ENCODE measurements around the gene TIGD6. TPM values are rescaled to one million over a fixed set of nuclear protein-coding genes. Genes with fewer than 3 reads are reported as not detected.

TIGD6 gene
- total and polyA plus RNA-seq, 2 donors = 4.1 to 4.8 TPM

GRCh38 chr5:150026682-150027172 is 26.3 kb upstream of the TIGD6 start:
- WGBS = 91% methylated on average over 4 of the region's 4 CpGs
- Histone ChIP-seq H3K27ac (ENCODE audit: low read depth) (no peak overlapping the region), H3K4me3 (ENCODE audit: low read depth, low read length) (no peak overlapping the region), H3K4me1 (ENCODE audit: insufficient read depth) (no peaks in the 10 kb centered on the region), H3K36me3 (ENCODE audit: insufficient read depth) (peaks cover 5% of the 10 kb centered on the region)
- no peak for DNase-seq (ENCODE audit: extremely low spot score)

- no peak for DNase-seq (ENCODE audit: extremely low spot score)
- Histone ChIP-seq H3K27ac (ENCODE audit: low read depth) (no peak overlapping the region), H3K36me3 (ENCODE audit: insufficient read depth) (no peaks in the 10 kb centered on the region), H3K4me1 (ENCODE audit: insufficient read depth) (no peaks in the 10 kb centered on the region), H3K4me3 (ENCODE audit: low read depth, low read length) (no peak overlapping the region)
- 68% methylated on average over 9 of the region's 9 CpGs for WGBS
Observed at GRCh38 chr5:150024346-150024984, 24.0 kb upstream of the TIGD6 start.

GRCh38 chr5:150023136-150023535 is 22.7 kb upstream of the TIGD6 start:
- Histone ChIP-seq H3K27ac (ENCODE audit: low read depth) (no peak overlapping the region), H3K4me3 (ENCODE audit: low read depth, low read length) (no peak overlapping the region), H3K4me1 (ENCODE audit: insufficient read depth) (no peaks in the 10 kb centered on the region), H3K36me3 (ENCODE audit: insufficient read depth) (no peaks in the 10 kb centered on the region)
- no peak for DNase-seq (ENCODE audit: extremely low spot score)
- WGBS = 86% methylated on average over 1 of the region's 1 CpG

- no peak for DNase-seq (ENCODE audit: extremely low spot score)
- Histone ChIP-seq H3K4me1 (ENCODE audit: insufficient read depth) (no peaks in the 10 kb centered on the region), H3K27ac (ENCODE audit: low read depth) (no peak overlapping the region), H3K36me3 (ENCODE audit: insufficient read depth) (no peaks in the 10 kb centered on the region), H3K4me3 (ENCODE audit: low read depth, low read length) (no peak overlapping the region)
- WGBS = 90% methylated on average over 2 of the region's 2 CpGs
Observed at GRCh38 chr5:150022681-150023080, 22.2 kb upstream of the TIGD6 start.

GRCh38 chr5:150022158-150022531 is 21.7 kb upstream of the TIGD6 start:
- WGBS = 79% methylated on average over 1 of the region's 1 CpG
- H3K4me3 ChIP-seq (ENCODE audit: low read depth, low read length) = no peak overlapping the region
- no peak for DNase-seq (ENCODE audit: extremely low spot score)
- no peaks in the 10 kb centered on the region for H3K4me1 ChIP-seq (ENCODE audit: insufficient read depth)
- no peak overlapping the region for H3K27ac ChIP-seq (ENCODE audit: low read depth)
- no peaks in the 10 kb centered on the region for H3K36me3 ChIP-seq (ENCODE audit: insufficient read depth)

- H3K4me1 ChIP-seq (ENCODE audit: insufficient read depth) = no peaks in the 10 kb centered on the region
- 82% methylated on average over 13 of the region's 13 CpGs for WGBS
- H3K4me3 ChIP-seq (ENCODE audit: low read depth, low read length) = no peak overlapping the region
- H3K36me3 ChIP-seq (ENCODE audit: insufficient read depth) = no peaks in the 10 kb centered on the region
- no peak overlapping the region for H3K27ac ChIP-seq (ENCODE audit: low read depth)
- DNase-seq (ENCODE audit: extremely low spot score) = no peak
Observed at GRCh38 chr5:150021491-150022157, 21.2 kb upstream of the TIGD6 start.

- 95% methylated on average over 1 of the region's 1 CpG for WGBS
- Histone ChIP-seq H3K4me1 (ENCODE audit: insufficient read depth) (no peaks in the 10 kb centered on the region), H3K4me3 (ENCODE audit: low read depth, low read length) (no peak overlapping the region), H3K27ac (ENCODE audit: low read depth) (no peak overlapping the region), H3K36me3 (ENCODE audit: insufficient read depth) (no peaks in the 10 kb centered on the region)
- no peak for DNase-seq (ENCODE audit: extremely low spot score)
Observed at GRCh38 chr5:150020249-150020648, 19.8 kb upstream of the TIGD6 start.

GRCh38 chr5:150017226-150018005 is 17.0 kb upstream of the TIGD6 start:
- 48% methylated on average over 6 of the region's 6 CpGs for WGBS
- no peaks in the 10 kb centered on the region for H3K4me1 ChIP-seq (ENCODE audit: insufficient read depth)
- no peak for DNase-seq (ENCODE audit: extremely low spot score)
- no peak overlapping the region for H3K27ac ChIP-seq (ENCODE audit: low read depth)
- H3K4me3 ChIP-seq (ENCODE audit: low read depth, low read length) = no peak overlapping the region
- peaks cover 4% of the 10 kb centered on the region for H3K36me3 ChIP-seq (ENCODE audit: insufficient read depth)

- H3K4me1 ChIP-seq (ENCODE audit: insufficient read depth) = no peaks in the 10 kb centered on the region
- no peak overlapping the region for H3K27ac ChIP-seq (ENCODE audit: low read depth)
- H3K36me3 ChIP-seq (ENCODE audit: insufficient read depth) = peaks cover 4% of the 10 kb centered on the region
- no peak overlapping the region for H3K4me3 ChIP-seq (ENCODE audit: low read depth, low read length)
- no peak for DNase-seq (ENCODE audit: extremely low spot score)
Observed at GRCh38 chr5:150016537-150016936, 16.1 kb upstream of the TIGD6 start.

GRCh38 chr5:150015415-150015814 is 15.0 kb upstream of the TIGD6 start:
- H3K4me3 ChIP-seq (ENCODE audit: low read depth, low read length) = no peak overlapping the region
- no peaks in the 10 kb centered on the region for H3K4me1 ChIP-seq (ENCODE audit: insufficient read depth)
- DNase-seq (ENCODE audit: extremely low spot score) = no peak
- 99% methylated on average over 3 of the region's 3 CpGs for WGBS
- H3K27ac ChIP-seq (ENCODE audit: low read depth) = no peak overlapping the region
- peaks cover 5% of the 10 kb centered on the region for H3K36me3 ChIP-seq (ENCODE audit: insufficient read depth)

GRCh38 chr5:150014456-150014855 is 14.0 kb upstream of the TIGD6 start:
- DNase-seq (ENCODE audit: extremely low spot score) = no peak
- H3K27ac ChIP-seq (ENCODE audit: low read depth) = no peak overlapping the region
- H3K4me3 ChIP-seq (ENCODE audit: low read depth, low read length) = no peak overlapping the region
- WGBS = 96% methylated on average over 3 of the region's 3 CpGs
- H3K36me3 ChIP-seq (ENCODE audit: insufficient read depth) = peaks cover 10% of the 10 kb centered on the region
- H3K4me1 ChIP-seq (ENCODE audit: insufficient read depth) = no peaks in the 10 kb centered on the region

- no peak for DNase-seq (ENCODE audit: extremely low spot score)
- Histone ChIP-seq H3K4me1 (ENCODE audit: insufficient read depth) (no peaks in the 10 kb centered on the region), H3K27ac (ENCODE audit: low read depth) (no peak overlapping the region), H3K4me3 (ENCODE audit: low read depth, low read length) (no peak overlapping the region), H3K36me3 (ENCODE audit: insufficient read depth) (peaks cover 10% of the 10 kb centered on the region)
- 97% methylated on average over 4 of the region's 4 CpGs for WGBS
Observed at GRCh38 chr5:150013931-150014330, 13.5 kb upstream of the TIGD6 start.

GRCh38 chr5:150009671-150010387 is 9.4 kb upstream of the TIGD6 start:
- WGBS = 88% methylated on average over 6 of the region's 6 CpGs
- H3K36me3 ChIP-seq (ENCODE audit: insufficient read depth) = peaks cover 8% of the 10 kb centered on the region
- no peak for DNase-seq (ENCODE audit: extremely low spot score)
- no peak overlapping the region for H3K4me3 ChIP-seq (ENCODE audit: low read depth, low read length)
- H3K27ac ChIP-seq (ENCODE audit: low read depth) = no peak overlapping the region
- no peaks in the 10 kb centered on the region for H3K4me1 ChIP-seq (ENCODE audit: insufficient read depth)
